PC-9 (cell line): ENCODE results near the gene SEC23IP. TPM values are rescaled to one million over a fixed set of nuclear protein-coding genes. Genes with fewer than 3 reads are reported as not detected.

ENCODE experiments used
- BruUV-seq: library from RNA; stranded (reverse); fragments of 400-500 nt; replicated peaks from 2 replicates; lab custom pipeline; 2021; lab: Mats Ljungman, UMichigan
- CTCF ChIA-PET: fragments of 300-600 bp; sonication (Branson Sonifier 250); formaldehyde crosslinking; loops from one replicate; lab custom pipeline; 2022; ENCODE audit warnings: antibody characterized with exemption; lab: Charles Lee
- POLR2A ChIA-PET: fragments of 300-600 bp; sonication (Branson Sonifier 250); formaldehyde crosslinking; loops from one replicate; lab custom pipeline; 2022; ENCODE audit warnings: antibody characterized with exemption; ENCODE audit not compliant: unreplicated experiment; lab: Charles Lee
- DNase-seq, 2 experiments: peaks; one replicate each; pipeline versions ENCODE4 v3.0.0 to v3.0.0-alpha.2; 2015 to 2022; ENCODE audit warnings: mixed read lengths in 1 of 2
- H2AFZ ChIP-seq: fragments of 200-600 bp; sonication (generic); 2 replicates; pipeline ENCODE4 v1.8.1; 2017; ENCODE audit warnings: antibody characterized with exemption
- H3F3A ChIP-seq: fragments of 200-600 bp; sonication (generic); 2 replicates; pipeline ENCODE4 v1.8.1; 2017; ENCODE audit warnings: antibody characterized with exemption, mild to moderate bottlenecking, low read depth; ENCODE audit not compliant: insufficient read depth
- H3K27ac ChIP-seq: fragments of 200-600 bp; sonication (generic); 2 replicates; pipeline ENCODE4 v1.6.1; 2016; ENCODE audit warnings: mixed run types
- H3K27me3 ChIP-seq: fragments of 200-600 bp; sonication (generic); 2 replicates; pipeline ENCODE4 v1.6.1; 2016; ENCODE audit warnings: low read depth, mixed run types; ENCODE audit not compliant: insufficient read depth
- H3K36me3 ChIP-seq: fragments of 200-600 bp; sonication (generic); 2 replicates; pipeline ENCODE4 v1.6.1; 2016; ENCODE audit warnings: low read depth, mixed run types
- H3K4me1 ChIP-seq: fragments of 200-600 bp; sonication (generic); replicated peaks from 2 replicates; pipeline ENCODE4 v1.6.1; 2016; ENCODE audit warnings: mixed run types; ENCODE audit not compliant: insufficient read depth
- H3K4me2 ChIP-seq: fragments of 200-600 bp; sonication (generic); 2 replicates; pipeline ENCODE4 v1.6.1; 2017; ENCODE audit warnings: mixed run types
- H3K4me3 ChIP-seq: fragments of 200-600 bp; sonication (generic); 2 replicates; pipeline ENCODE4 v1.6.1; 2016; ENCODE audit warnings: mixed run types
- H3K79me2 ChIP-seq: fragments of 200-600 bp; sonication (generic); 2 replicates; pipeline ENCODE4 v1.6.1; 2017; ENCODE audit warnings: low read depth, mixed run types
- H3K9me2 ChIP-seq: fragments of 200-600 bp; sonication (generic); 2 replicates; pipeline ENCODE4 v1.8.1; 2017; ENCODE audit warnings: mild to moderate bottlenecking; ENCODE audit not compliant: insufficient read depth
- H3K9me3 ChIP-seq: fragments of 200-600 bp; sonication (generic); 2 replicates; pipeline ENCODE4 v1.8.1; 2016; ENCODE audit warnings: low read depth; ENCODE audit not compliant: insufficient read depth
- H4K20me1 ChIP-seq: fragments of 200-600 bp; sonication (generic); 2 replicates; pipeline ENCODE4 v1.8.1; 2017; ENCODE audit not compliant: insufficient read depth
- EZH2 ChIP-seq: fragments of 200-600 bp; sonication (generic); IDR thresholded peaks from 2 replicates; pipeline ENCODE4 v1.8.0; 2017; ENCODE audit warnings: antibody characterized with exemption, low read depth
- intact Hi-C: fragments of 100-400 bp; cut with micrococcal nuclease; formaldehyde crosslinking; loops from one replicate; pipeline ENCODE4 v1.10.0; 2022; ENCODE audit not compliant: unreplicated experiment
- total RNA-seq: library from RNA; stranded (reverse); gene quantifications from 2 replicates; pipeline ENCODE4 v1.2.3, GENCODE V29; 2021
- TF ChIP-seq, protein P1 (sequence below): fragments of 200-600 bp; sonication (generic); conservative IDR thresholded peaks from 2 replicates; pipeline ENCODE4 v1.6.1; 2017; ENCODE audit warnings: mixed run types, antibody characterized with exemption, mild to moderate bottlenecking, moderate library complexity

Gene SEC23IP
- total RNA-seq, 1 experiment from 2014 or later = 33.2 TPM

DNA sequence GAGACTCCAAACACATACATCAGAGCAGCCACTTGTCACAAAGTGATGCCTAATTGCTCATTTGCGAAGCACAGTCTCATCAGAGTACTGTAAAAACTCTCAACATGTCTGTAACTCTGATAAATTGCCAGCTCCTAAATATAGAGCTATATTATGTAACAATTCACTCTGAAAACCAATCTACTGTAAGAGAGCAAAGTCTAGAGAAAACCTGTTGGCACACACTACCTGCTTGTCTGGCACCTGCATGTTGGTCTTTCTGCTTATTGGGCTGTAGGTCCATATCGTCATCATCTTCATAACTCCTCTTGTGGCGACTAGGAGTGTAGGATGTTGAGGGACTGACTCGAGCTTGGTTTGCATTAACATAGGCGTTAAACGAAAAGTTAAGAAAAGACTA is 39.7 kb upstream of the SEC23IP start:
- intact Hi-C loops = loop anchor here (10.0 kb wide), 1 partner anchor 648 kb away; the partner anchor contains the start of gene GRK5
- Histone ChIP-seq H3K9me2 (no peaks in the 10 kb centered on the region), H3K4me1 (no peaks in the 10 kb centered on the region), H3K79me2 (no peaks in the 10 kb centered on the region), H3K4me2 (no peak overlapping the region), H3K4me3 (no peak overlapping the region), H2AFZ (no peak overlapping the region), H3K36me3 (no peaks in the 10 kb centered on the region; the same call in 1 of the 2 replicates), H3K27me3 (no peaks in the 10 kb centered on the region), H4K20me1 (no peaks in the 10 kb centered on the region), H3K9me3 (no peaks in the 10 kb centered on the region), H3K27ac (no peak overlapping the region), H3F3A (no peaks in the 10 kb centered on the region)
- no TSS peak for BruUV-seq
- TF ChIP-seq, protein P1, sequence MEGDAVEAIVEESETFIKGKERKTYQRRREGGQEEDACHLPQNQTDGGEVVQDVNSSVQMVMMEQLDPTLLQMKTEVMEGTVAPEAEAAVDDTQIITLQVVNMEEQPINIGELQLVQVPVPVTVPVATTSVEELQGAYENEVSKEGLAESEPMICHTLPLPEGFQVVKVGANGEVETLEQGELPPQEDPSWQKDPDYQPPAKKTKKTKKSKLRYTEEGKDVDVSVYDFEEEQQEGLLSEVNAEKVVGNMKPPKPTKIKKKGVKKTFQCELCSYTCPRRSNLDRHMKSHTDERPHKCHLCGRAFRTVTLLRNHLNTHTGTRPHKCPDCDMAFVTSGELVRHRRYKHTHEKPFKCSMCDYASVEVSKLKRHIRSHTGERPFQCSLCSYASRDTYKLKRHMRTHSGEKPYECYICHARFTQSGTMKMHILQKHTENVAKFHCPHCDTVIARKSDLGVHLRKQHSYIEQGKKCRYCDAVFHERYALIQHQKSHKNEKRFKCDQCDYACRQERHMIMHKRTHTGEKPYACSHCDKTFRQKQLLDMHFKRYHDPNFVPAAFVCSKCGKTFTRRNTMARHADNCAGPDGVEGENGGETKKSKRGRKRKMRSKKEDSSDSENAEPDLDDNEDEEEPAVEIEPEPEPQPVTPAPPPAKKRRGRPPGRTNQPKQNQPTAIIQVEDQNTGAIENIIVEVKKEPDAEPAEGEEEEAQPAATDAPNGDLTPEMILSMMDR = no peak
- no peak for TF ChIP-seq EZH2
- ChIA-PET CTCF (no interaction called here), POLR2A (no interaction called here)
- no peak for DNase-seq

DNA sequence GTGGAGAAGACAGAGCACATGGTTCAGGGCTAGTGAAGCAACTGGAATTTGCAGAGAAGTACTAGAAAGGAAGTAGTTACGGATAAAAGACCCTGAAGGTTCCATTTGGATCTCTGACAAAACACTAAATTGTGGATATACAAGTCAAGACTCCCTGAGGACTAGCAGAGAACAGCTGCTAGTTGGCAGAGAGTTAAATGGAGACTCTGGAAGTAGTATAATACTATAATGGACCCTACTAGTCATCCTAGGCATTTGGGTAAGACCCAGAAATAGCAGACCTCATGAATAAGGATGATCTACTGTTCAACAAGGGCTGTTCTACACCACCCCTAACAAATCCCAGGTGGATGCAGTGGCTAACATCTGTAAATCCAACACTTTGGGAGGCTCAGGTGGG is 39.0 kb upstream of the SEC23IP start:
- no TSS peak for BruUV-seq
- Histone ChIP-seq H3K79me2 (0 out of 2 replicates have a peak, but pooled peaks cover 6% of the 10 kb centered on the region), H3K9me3 (no peaks in the 10 kb centered on the region), H3K27me3 (no peaks in the 10 kb centered on the region), H3K36me3 (no peaks in the 10 kb centered on the region; the same call in 1 of the 2 replicates), H3K9me2 (no peaks in the 10 kb centered on the region), H3K4me3 (no peak overlapping the region), H3K27ac (no peak overlapping the region), H2AFZ (no peak overlapping the region), H4K20me1 (no peaks in the 10 kb centered on the region), H3K4me2 (no peak overlapping the region), H3F3A (no peaks in the 10 kb centered on the region), H3K4me1 (no peaks in the 10 kb centered on the region)
- intact Hi-C loops = loop anchor here (10.0 kb wide), 1 partner anchor 649 kb away; the partner anchor contains the start of gene GRK5
- TF ChIP-seq, protein P1 = no peak
- no peak for TF ChIP-seq EZH2
- CTCF ChIA-PET = no interaction called here
- POLR2A ChIA-PET = no interaction called here
- no peak for DNase-seq

DNA sequence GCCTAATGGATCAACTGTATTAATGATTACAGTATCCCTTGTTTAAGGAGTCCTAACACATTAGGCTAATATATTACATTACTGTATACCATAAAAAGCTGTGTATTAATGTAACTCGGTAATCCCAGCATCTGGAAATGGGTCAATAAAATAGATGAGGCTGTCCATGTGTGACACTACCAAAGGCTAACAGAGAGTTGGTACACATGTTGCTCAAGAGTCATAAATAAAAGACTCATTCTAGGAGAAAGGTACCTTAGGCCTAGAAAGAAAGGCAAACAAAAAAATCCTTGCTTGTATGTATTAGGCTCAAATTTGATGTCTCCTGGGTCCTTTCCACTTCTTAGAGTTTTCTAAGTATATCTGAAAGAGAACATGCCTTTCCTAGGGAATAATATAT is 34.5 kb upstream of the SEC23IP start:
- H3K4me3 ChIP-seq = no peak overlapping the region
- ChIA-PET CTCF (interaction anchor here (0.6 kb wide), 1 partner anchor 89 kb away, joined by 11 read pairs; no protein-coding TSS in a partner anchor), POLR2A (no interaction called here)
- no peak overlapping the region for H3K4me2 ChIP-seq
- H3K9me2 ChIP-seq = no peaks in the 10 kb centered on the region
- peaks cover 42% of the 10 kb centered on the region for H3K79me2 ChIP-seq
- no peaks in the 10 kb centered on the region for H3K4me1 ChIP-seq
- no peaks in the 10 kb centered on the region for H3K9me3 ChIP-seq
- H3F3A ChIP-seq = peaks cover 18% of the 10 kb centered on the region; the same call in 1 of the 2 replicates
- H3K27me3 ChIP-seq = no peaks in the 10 kb centered on the region
- no peak overlapping the region for H2AFZ ChIP-seq
- TF ChIP-seq, protein P1 = no peak
- no peak for TF ChIP-seq EZH2
- DNase-seq = no peak
- no peaks in the 10 kb centered on the region; the same call in 1 of the 2 replicates for H3K36me3 ChIP-seq
- H3K27ac ChIP-seq = no peak overlapping the region
- BruUV-seq = no TSS peak
- intact Hi-C loops = loop anchor here (2.0 to 10.0 kb wide), 2 partner anchors 171 to 653 kb away; partner anchors contain the start of gene GRK5
- no peaks in the 10 kb centered on the region for H4K20me1 ChIP-seq
